GM10248 (cell line): ENCODE data around the gene ZPR1.

Experiments used
- CTCF ChIA-PET: fragments of 300-600 bp; sonication (Branson Sonifier 250); formaldehyde crosslinking; extraction: SDS; loops from one replicate; lab custom pipeline; 2021; ENCODE audit warnings: antibody characterized with exemption; lab: Yijun Ruan, JAX
- POLR2A ChIA-PET: fragments of 350-650 bp; sonication (Branson Sonifier 250); formaldehyde crosslinking; extraction: SDS; loops from one replicate; lab custom pipeline; 2020; ENCODE audit warnings: antibody characterized with exemption; lab: Yijun Ruan, JAX
- DNase-seq: peaks from one replicate; pipeline ENCODE4 v3.0.0; 2012; ENCODE audit errors: extremely low spot score
- CTCF ChIP-seq: IDR thresholded peaks from 2 replicates; pipeline ENCODE4 v1.5.1; 2012; ENCODE audit warnings: mild to moderate bottlenecking, low read depth; ENCODE audit errors: extremely low read depth, missing control alignments, control extremely low read depth

Gene ZPR1

GRCh38 chr11:116727990-116728389 lies 59.8 kb downstream of the ZPR1 start:
- CTCF ChIA-PET = interaction anchor here (1.8 kb wide), 1 partner anchor 10 kb away, joined by 8 read pairs; no protein-coding TSS in a partner anchor
- DNase-seq = no peak
- POLR2A ChIA-PET = no interaction called here
- TF ChIP-seq CTCF = no peak

DNA sequence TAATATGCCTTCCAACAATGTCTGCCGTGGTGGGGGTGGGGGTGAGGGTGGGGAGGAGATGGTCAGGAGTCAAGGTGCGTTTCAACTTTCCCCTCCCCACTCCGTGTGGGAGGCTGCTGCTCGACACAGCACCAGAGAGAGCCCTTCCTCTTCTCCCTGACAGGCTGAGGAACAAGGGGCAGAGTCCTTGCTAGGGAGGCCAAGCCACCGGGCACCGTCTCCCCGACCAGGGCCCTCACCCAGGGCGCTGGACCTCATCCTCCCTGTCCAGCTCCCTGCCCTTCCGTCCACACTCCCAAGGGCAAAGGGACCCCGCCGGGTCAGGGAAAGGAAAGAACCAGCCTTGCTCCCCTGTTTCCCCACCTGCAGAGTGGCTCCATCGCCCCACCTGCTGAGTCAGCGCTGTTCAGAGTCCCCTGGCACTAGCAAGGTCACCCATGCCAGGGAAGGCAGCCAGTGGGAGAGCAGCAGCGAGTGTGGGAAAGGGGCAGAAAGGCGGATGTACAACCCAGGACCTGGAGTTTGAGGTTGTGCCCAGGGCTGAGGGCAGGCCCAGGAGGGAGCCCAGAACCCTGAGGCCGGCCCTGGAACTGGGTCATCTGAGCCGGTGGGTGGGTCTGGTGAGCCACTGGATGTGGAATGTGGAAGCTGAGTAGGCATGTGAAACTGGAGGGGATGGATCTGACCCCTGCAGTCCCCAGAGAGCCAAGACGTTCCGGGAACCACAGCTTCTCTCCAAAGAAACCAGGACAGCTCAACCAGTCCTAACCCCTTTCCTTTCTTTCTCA lies 62.2 kb downstream of the ZPR1 start:
- POLR2A ChIA-PET = no interaction called here
- no peak for TF ChIP-seq CTCF
- DNase-seq = no peak
- CTCF ChIA-PET = no interaction called here

GRCh38 chr11:116724813-116725212 lies 63.0 kb downstream of the ZPR1 start:
- DNase-seq = no peak
- no peak for TF ChIP-seq CTCF
- POLR2A ChIA-PET = no interaction called here
- CTCF ChIA-PET = interaction anchor here (2.4 kb wide), 1 partner anchor 8 kb away, joined by 8 read pairs; no protein-coding TSS in a partner anchor
